Lung (tissue), 12 donors: ENCODE measurements around the gene EXOC4. TPM values are rescaled to one million over a fixed set of nuclear protein-coding genes. Genes with fewer than 3 reads are reported as not detected.

Source experiments
- ATAC-seq: fragments of 200-7000 bp; cut with Tn5 transposase; one replicate; pipeline ENCODE4 v1.9.1; 2020; ENCODE audit warnings: moderate number of reproducible peaks; ENCODE audit not compliant: insufficient read depth, low FRiP score
- DNase-seq, 3 donors: peaks; one replicate each; pipeline ENCODE4 v3.0.0-alpha.2; 2013 to 2017
- H3K27ac ChIP-seq, 2 donors: one replicate each; pipeline ENCODE4 v1.5.1; 2013; ENCODE audit warnings: mild to moderate bottlenecking in 2 of 2, moderate library complexity in 2 of 2, control low read depth in 1 of 2, inconsistent platforms in 1 of 2, low read depth in 1 of 2, low read length in 1 of 2
- H3K27me3 ChIP-seq, 3 donors: one replicate each; pipeline ENCODE4 v1.5.1; 2013; ENCODE audit warnings: low read length in 2 of 3; ENCODE audit not compliant: control insufficient read depth in 3 of 3, insufficient read depth in 3 of 3
- H3K36me3 ChIP-seq, 4 donors: one replicate each; pipeline ENCODE4 v1.5.1; 2013; ENCODE audit warnings: low read length in 4 of 4, mild to moderate bottlenecking in 1 of 4, moderate library complexity in 1 of 4; ENCODE audit not compliant: control insufficient read depth in 4 of 4, insufficient read depth in 4 of 4
- H3K4me1 ChIP-seq, 5 donors: one replicate each; pipeline ENCODE4 v1.5.1; 2013; ENCODE audit warnings: low read length in 5 of 5, mild to moderate bottlenecking in 2 of 5, moderate library complexity in 1 of 5; ENCODE audit not compliant: control insufficient read depth in 5 of 5, insufficient read depth in 5 of 5
- H3K4me3 ChIP-seq: one replicate; pipeline ENCODE4 v1.5.1; 2013; ENCODE audit warnings: mild to moderate bottlenecking, control low read depth, moderate library complexity
- H3K9ac ChIP-seq, 2 donors: one replicate each; pipeline ENCODE4 v1.5.1; 2013; ENCODE audit warnings: low read length in 2 of 2, control low read depth in 1 of 2; ENCODE audit not compliant: insufficient read depth in 1 of 2
- H3K9me3 ChIP-seq, 4 donors: one replicate each; pipeline ENCODE4 v1.5.1; 2013; ENCODE audit warnings: low read length in 3 of 4, mild to moderate bottlenecking in 1 of 4, moderate library complexity in 1 of 4; ENCODE audit not compliant: control insufficient read depth in 4 of 4, insufficient read depth in 3 of 4
- WGBS, 2 donors: extraction: QIAGEN DNeasy Blood & Tissue Kit; methylation state at CpG; one replicate each; pipeline ENCODE4 v1.1.7; 2013; 5-methylcytosine and 5-hydroxymethylcytosine counted together
- polyA plus RNA-seq, 2 donors: library from polyadenylated mRNA; stranded (reverse); fragments of 200-250 nt; gene quantifications; one replicate each; pipeline ENCODE4 v1.2.1, GENCODE V29; 2013
- total RNA-seq, 2 donors: library from RNA; depleted of rRNA in 1 of 2; stranded (reverse); fragments of >200 nt in 1 of 2; gene quantifications; one replicate each; pipeline ENCODE4 v1.2.1, GENCODE V29; 2014 to 2021
- TF ChIP-seq, protein P1 (sequence below): IDR thresholded peaks from 2 replicates; pipeline ENCODE4 v1.5.1; 2012; ENCODE audit warnings: mild to moderate bottlenecking; ENCODE audit errors: control extremely low read depth, extremely low read depth
- donor health status: control.
- donor health status: control.
- donor health status: Bipolar disorder and iron deficiency.
- donor health status: healthy.
- donor health status: DM: yes; HTN: yes; CAD: no.

EXOC4 gene
- total and polyA plus RNA-seq, 4 donors = 10.3 to 232 (median 47.4) TPM

DNA sequence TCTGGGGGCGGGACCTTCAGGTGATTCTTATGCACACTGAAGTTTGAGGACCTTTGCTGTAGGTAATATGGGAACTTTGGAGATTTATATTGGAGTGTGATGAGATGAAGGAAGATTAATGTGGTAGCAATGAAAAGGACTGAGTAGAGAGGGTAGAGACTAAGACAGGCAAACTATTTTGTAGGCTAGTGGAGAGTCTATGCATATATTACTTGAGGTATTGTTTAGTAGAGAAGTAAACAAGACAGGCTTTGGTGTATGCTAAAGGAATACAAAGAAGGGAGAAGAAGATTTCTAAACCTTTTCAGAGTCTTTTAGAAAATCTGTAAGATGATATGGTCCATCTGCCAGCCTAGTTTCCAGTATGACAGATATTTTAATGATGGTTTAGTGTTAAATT, 129.1 kb downstream of the EXOC4 start:
- peaks cover 0 to 6% (median 0%) of the 10 kb centered on the region in 5 donors for H3K4me1 ChIP-seq
- TF ChIP-seq, protein P1, sequence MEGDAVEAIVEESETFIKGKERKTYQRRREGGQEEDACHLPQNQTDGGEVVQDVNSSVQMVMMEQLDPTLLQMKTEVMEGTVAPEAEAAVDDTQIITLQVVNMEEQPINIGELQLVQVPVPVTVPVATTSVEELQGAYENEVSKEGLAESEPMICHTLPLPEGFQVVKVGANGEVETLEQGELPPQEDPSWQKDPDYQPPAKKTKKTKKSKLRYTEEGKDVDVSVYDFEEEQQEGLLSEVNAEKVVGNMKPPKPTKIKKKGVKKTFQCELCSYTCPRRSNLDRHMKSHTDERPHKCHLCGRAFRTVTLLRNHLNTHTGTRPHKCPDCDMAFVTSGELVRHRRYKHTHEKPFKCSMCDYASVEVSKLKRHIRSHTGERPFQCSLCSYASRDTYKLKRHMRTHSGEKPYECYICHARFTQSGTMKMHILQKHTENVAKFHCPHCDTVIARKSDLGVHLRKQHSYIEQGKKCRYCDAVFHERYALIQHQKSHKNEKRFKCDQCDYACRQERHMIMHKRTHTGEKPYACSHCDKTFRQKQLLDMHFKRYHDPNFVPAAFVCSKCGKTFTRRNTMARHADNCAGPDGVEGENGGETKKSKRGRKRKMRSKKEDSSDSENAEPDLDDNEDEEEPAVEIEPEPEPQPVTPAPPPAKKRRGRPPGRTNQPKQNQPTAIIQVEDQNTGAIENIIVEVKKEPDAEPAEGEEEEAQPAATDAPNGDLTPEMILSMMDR = no peak
- no peaks in the 10 kb centered on the region for H3K9me3 ChIP-seq
- WGBS, 2 donors = 100% methylated on average over 1 of the region's 1 CpG
- peaks cover 0 to 2% (median 0%) of the 10 kb centered on the region in 4 donors for H3K36me3 ChIP-seq
- DNase-seq (peak in 1 of 3 donors; percentile 19), ATAC-seq (no peak)
- H3K27ac ChIP-seq = no peak overlapping the region
- no peaks in the 10 kb centered on the region for H3K27me3 ChIP-seq
- H3K4me3 ChIP-seq = no peak overlapping the region
- no peak overlapping the region for H3K9ac ChIP-seq

DNA sequence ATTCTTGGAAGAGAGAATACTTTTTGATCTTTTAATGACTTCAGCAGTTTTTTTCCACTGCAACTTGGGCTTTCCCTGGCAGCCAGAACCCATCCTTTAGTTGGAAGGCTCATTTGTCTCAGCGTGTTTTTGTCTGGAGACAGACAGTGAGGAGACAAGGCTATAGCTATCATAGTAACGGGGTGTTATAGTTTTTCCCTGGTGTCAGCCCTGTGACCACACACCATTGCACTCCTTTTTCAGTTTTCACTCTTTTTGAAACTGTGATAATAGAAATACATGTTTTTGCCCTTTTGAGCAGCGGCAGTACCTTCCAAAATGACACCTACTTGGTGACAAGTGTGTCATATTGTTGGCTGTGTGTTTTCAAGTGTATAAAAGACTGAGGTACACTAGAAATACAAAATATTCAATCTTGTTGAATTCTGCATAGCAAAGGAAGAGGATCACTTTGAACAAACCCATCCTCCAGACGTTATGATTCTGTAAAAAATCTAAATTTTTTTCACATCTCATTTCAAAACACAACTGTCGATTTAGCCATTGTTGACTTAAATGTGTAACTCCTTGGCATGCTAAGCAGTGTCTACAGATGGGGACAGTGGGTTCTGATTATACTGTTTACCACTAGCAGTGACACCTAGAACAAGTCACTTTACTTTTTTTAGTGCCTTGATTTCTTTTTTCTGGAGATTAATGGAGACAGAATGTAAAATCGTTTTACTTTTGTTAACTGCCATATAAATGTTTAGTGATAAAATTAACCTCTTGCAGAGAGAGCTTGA, 130.1 kb downstream of the EXOC4 start:
- Histone ChIP-seq H3K4me3 (no peak overlapping the region), H3K9me3 (no peaks in the 10 kb centered on the region), H3K36me3 (peaks cover 0 to 2% (median 0%) of the 10 kb centered on the region in 4 donors), H3K27ac (no peak overlapping the region), H3K4me1 (peaks cover 0 to 6% (median 0%) of the 10 kb centered on the region in 5 donors), H3K9ac (no peak overlapping the region), H3K27me3 (no peaks in the 10 kb centered on the region)
- 81% methylated on average over 6 of the region's 6 CpGs for WGBS, 2 donors
- TF ChIP-seq, protein P1 = no peak
- peak in 1 of 3 donors; percentile 22 for DNase-seq
- ATAC-seq = no peak

DNA sequence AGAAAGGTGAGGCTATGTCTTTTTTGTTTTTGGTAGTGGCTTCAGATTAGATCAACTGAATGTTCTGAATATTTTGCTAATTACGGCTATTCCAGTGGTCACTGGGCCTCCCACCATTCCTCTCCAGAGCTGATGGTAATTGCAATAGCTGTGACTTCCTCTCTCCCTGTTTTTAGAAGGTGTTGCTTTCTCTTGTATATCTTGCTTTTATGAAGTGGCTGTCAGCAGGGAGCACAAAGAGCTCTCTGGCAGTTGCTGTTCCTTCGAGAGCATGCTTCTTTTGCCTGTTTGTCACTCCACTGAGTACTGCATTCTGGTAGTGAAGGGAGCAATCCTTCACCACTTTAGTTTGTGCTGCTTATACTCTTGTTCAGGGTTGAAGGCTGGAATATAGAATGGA, 133.3 kb downstream of the EXOC4 start:
- H3K27me3 ChIP-seq = no peaks in the 10 kb centered on the region
- TF ChIP-seq, protein P1 = no peak
- no peak overlapping the region for H3K27ac ChIP-seq
- H3K4me1 ChIP-seq = peaks cover 0 to 6% (median 0%) of the 10 kb centered on the region in 5 donors
- H3K9me3 ChIP-seq = no peaks in the 10 kb centered on the region
- no peak overlapping the region for H3K4me3 ChIP-seq
- H3K36me3 ChIP-seq = peaks cover 0 to 2% (median 0%) of the 10 kb centered on the region in 4 donors
- H3K9ac ChIP-seq = no peak overlapping the region
- WGBS, 2 donors = 84 to 90% methylated on average over 2 of the region's 2 CpGs
- DNase-seq = no peak
- ATAC-seq = no peak
